GM04503 (cell line): Measurements from ENCODE around the gene SPON1.
"Not testable (repeated sequence)": the region's sequence is repeated elsewhere in the genome, so short reads cannot be mapped to it uniquely, and the experiment has no call there.

Source experiments
- DNase-seq: peaks from one replicate; pipeline ENCODE4 v3.0.0-alpha.2; 2012; ENCODE audit warnings: low read depth

The SPON1 gene

GRCh38 chr11:13962562-13963168 lies at the start of gene SPON1:
SPON1 (plus strand) TSS chr11:13962723; CDS start chr11:13962905, 182 bp downstream.
- DNase-seq, result no peak

GRCh38 chr11:13917264-13917663 lies 45.3 kb upstream of the SPON1 start:
- no peak for DNase-seq

GRCh38 chr11:13917904-13918303 lies 44.6 kb upstream of the SPON1 start:
- DNase-seq, result no peak

GRCh38 chr11:13920756-13921155 lies 41.8 kb upstream of the SPON1 start:
- no peak for DNase-seq

GRCh38 chr11:13921545-13921944 lies 41.0 kb upstream of the SPON1 start:
- no peak for DNase-seq

- no peak for DNase-seq
Observed at GRCh38 chr11:13923182-13923581, 39.3 kb upstream of the SPON1 start.

- DNase-seq, result no peak
Observed at GRCh38 chr11:13923716-13924650, 38.5 kb upstream of the SPON1 start.

- DNase-seq, result no peak
Observed at GRCh38 chr11:13924801-13925327, 37.7 kb upstream of the SPON1 start.

GRCh38 chr11:13926366-13926765 lies 36.2 kb upstream of the SPON1 start:
- not testable (repeated sequence) for DNase-seq

GRCh38 chr11:13926981-13927380 lies 35.5 kb upstream of the SPON1 start:
- no peak for DNase-seq

GRCh38 chr11:13927481-13927880 lies 35.0 kb upstream of the SPON1 start:
- no peak for DNase-seq

- peak; percentile 78 for DNase-seq
Observed at GRCh38 chr11:13928566-13929251, 33.8 kb upstream of the SPON1 start.

- DNase-seq, result no peak
Observed at GRCh38 chr11:13929395-13929891, 33.1 kb upstream of the SPON1 start.

GRCh38 chr11:13931356-13931755 lies 31.2 kb upstream of the SPON1 start:
- no peak for DNase-seq

GRCh38 chr11:13937154-13937553 lies 25.4 kb upstream of the SPON1 start:
- not testable (repeated sequence) for DNase-seq

GRCh38 chr11:13938829-13939228 lies 23.7 kb upstream of the SPON1 start:
- not testable (repeated sequence) for DNase-seq

- DNase-seq, result no peak
Observed at GRCh38 chr11:13939961-13940906, 22.3 kb upstream of the SPON1 start.

GRCh38 chr11:13940907-13941256 lies 21.6 kb upstream of the SPON1 start:
- DNase-seq, result no peak

GRCh38 chr11:13941775-13942174 lies 20.7 kb upstream of the SPON1 start:
- no peak for DNase-seq

GRCh38 chr11:13942378-13942777 lies 20.1 kb upstream of the SPON1 start:
- DNase-seq, result no peak

GRCh38 chr11:13942971-13943381 lies 19.5 kb upstream of the SPON1 start:
- no peak for DNase-seq
